HG03439 (cell line): Measurements from ENCODE around the gene SYT1.

Experiments
- ATAC-seq: cut with Tn5 transposase; IDR thresholded peaks from one replicate; pipeline ENCODE4 v1.9.1; 2021; ENCODE audit warnings: mild to moderate bottlenecking, moderate library complexity; ENCODE audit not compliant: unreplicated experiment

The SYT1 gene

DNA sequence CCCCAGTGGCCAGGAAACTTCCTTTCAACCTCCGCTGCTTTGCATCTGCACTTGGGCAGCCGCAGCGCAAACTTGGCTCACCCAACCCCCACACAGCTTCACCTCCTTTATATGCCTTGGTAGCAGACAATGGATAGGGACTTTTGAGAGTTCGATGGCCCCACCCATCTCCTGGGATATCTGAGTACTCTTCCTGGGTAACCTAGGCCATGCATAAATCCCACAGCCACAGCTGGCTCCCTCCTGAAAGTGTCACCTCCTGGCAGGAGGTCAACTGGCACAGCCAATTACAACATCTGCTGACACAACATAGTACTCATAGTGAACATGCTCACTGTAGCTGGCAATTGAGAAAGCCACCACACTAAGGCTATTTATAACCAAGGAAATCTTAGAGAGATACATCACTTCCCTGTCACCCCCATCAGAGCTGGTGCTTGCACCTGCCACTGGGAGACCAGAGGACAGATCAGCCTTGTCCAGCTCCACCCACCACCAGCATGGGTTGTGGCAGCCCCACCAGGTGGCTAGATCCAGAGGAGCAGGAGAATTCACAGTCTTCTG lies 410.0 kb downstream of the SYT1 start:
- no peak for ATAC-seq

DNA sequence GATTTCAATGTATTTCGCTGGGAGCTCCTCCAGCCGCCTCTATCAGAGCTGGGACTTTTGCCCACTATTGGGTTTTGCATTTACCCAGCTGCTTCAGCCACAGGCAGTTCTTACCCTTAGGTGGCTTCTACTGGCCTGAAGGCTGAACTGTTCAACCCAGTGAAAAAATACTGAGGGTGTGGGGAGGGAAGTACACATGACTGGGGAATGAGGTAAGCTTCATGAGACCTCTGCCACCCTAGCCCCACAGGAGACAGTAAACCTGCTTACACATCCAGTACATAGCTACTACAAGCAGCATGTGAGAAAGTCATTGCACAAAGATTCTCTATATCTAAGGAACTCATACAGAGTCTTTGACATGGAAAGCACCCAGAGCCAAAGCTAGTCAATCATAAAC lies 411.1 kb downstream of the SYT1 start:
- ATAC-seq = no peak

GRCh38 chr12:79283364-79283763 lies 418.8 kb downstream of the SYT1 start:
- ATAC-seq = no peak

GRCh38 chr12:79288911-79289310 lies 424.3 kb downstream of the SYT1 start:
- no peak for ATAC-seq

- ATAC-seq = no peak
Observed at GRCh38 chr12:79291711-79292110, 427.1 kb downstream of the SYT1 start.

DNA sequence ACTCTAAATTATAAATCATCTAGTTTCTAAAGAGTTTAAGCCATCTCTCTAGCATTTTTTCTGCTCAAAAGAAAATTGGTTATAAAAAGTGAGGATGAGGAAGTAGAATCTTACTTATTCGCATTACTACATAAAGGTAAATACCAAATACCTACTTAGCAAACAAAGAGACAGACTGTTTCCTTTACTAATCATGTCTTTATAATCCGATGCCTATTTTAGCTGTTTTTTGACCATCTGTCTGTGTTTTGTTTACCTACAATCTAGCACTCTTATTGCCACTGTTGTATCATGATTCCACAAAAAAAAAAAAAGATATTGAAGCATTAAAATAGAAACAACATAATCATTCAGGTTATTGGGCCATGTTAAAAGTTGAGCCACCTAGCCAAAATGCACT lies 430.0 kb downstream of the SYT1 start:
- ATAC-seq = no peak

DNA sequence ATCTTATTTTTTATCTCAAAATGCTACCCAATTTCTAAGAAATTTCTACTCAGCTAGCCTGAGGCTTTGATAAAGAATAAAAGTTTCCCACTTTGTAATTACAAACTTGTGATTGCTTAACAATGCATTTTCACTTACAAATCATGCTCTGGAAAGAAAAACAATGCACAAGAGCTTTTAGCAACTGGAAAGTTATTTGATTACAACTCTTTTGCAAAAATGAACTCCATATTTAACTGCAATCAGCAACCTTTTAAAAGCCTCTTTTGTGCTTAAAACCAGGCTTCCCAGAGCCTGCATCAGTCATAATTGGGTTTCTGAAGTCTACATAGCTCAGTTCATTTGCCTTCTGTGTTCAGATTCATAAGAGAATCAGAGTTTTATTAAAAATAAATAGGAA lies 431.0 kb downstream of the SYT1 start:
- no peak for ATAC-seq

GRCh38 chr12:79296133-79296532 lies 431.6 kb downstream of the SYT1 start:
- no peak for ATAC-seq

DNA sequence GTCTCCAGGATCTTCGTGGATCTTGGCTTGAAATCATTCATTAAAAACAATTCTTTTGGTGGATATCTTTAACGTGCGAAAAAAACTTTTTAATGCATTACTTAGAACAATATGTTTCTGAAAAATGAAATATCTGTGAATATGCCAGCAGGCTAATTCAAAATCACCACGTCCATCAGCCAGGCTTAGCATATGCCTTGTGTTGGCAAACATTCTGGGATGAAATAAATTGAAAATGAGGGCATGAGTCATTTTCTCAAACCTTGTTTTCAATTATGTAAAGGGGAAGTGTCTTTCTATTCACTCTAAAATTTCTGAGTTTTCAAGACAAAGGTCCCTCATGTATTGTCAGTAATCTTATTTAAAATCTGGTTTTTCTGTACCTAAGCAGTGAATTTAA lies 432.3 kb downstream of the SYT1 start:
- no peak for ATAC-seq

DNA sequence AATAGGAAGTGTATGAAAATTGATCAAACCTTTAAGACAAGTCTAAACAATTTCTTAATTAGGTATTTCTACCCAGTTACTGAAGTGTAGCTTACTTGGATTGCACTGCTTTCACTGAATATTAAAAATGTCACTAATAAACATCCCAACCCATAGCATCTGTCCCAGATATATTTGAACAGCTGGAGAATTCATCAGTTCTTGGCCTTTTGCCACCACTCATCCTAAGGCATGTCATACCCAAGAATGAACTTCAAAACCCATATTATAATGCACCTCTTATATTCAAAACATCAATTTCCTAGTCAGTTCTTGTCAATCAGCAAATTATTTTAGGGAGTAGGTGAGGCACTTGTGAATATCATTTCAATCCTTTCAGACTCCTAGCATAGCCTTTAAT lies 433.9 kb downstream of the SYT1 start:
- ATAC-seq = no peak

DNA sequence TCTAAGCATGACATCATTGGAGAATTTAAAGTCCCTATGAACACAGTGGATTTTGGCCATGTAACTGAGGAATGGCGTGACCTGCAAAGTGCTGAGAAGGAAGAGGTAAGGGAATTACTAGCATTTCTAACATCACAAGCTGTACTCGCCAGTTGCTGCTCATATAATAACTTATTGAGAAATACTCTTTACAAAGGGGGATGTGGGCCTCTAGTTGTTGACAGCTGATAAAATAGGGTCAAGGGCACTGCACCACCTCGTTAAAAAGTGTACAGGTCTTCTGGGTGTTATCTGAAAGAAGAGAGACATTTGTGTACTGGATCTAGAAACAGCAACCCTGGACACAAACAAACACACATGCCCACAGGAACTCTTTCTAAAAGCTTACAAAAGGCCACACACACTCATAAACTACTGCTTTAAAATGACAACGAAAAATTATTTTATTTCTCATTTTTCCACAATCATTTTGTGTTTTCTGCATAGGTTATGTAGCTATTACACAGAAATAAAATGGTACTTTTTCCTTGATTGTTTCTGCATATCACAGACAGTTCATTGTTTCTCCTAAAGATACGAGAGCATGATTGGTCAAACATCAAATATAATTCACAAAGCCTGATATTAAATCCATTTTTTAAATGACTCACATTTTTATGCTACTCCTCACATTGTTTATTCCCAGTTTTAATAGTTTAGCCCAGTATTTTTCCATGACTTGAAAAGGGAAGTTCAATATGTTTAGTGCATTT lies 435.0 kb downstream of the SYT1 start:
- no peak for ATAC-seq

- ATAC-seq = no peak
Observed at GRCh38 chr12:79300199-79300568, 435.6 kb downstream of the SYT1 start.

DNA sequence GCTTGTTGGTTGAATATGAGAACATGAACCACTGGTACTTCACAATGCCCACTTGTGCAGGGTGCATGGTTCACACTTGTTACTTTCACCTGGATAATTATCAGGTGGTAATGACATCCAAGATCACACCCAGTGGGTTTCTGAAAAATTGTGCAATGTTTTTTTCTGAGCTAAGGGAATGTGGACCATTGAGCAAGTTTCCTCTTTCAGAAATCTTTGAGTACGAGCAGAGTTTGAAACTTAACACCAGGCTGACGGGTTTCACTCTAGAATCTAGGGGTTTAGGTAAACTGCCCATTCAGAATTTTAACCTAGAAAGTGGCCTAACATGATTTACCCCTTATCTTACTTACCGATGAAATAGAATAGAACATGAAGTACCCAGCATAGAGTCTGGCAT lies 436.6 kb downstream of the SYT1 start:
- no peak for ATAC-seq

DNA sequence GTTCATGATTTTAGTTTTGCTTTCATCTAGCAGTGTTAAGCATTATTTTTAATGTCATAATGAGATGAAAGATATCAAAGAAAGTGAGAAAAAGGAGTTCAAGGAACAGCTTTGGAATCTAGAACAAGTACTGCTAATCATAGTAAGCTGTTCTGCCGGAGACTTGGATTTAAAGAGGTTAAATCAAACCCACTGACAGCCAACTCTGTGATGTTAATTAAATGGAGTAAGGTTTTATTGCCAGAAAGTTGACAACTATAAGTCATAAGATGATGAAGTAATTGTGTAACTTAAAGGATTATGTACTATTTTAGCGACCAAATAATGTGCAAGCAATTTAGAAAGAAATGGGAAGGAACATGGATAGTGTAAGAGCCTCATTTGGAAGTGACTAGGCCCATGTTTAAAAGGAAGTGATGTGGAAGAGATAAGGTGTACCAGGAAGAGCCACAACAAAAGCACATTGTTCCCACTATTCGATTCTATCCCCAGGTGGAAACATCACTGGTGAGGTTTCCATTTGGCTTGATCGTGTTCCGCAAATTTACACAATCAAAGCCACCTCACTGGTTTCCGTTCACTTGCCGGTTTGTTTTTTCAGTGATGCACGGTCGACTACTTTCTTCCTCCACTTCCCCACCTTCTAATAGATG lies 437.7 kb downstream of the SYT1 start:
- no peak for ATAC-seq

- no peak for ATAC-seq
Observed at GRCh38 chr12:79307340-79307739, 442.8 kb downstream of the SYT1 start.

DNA sequence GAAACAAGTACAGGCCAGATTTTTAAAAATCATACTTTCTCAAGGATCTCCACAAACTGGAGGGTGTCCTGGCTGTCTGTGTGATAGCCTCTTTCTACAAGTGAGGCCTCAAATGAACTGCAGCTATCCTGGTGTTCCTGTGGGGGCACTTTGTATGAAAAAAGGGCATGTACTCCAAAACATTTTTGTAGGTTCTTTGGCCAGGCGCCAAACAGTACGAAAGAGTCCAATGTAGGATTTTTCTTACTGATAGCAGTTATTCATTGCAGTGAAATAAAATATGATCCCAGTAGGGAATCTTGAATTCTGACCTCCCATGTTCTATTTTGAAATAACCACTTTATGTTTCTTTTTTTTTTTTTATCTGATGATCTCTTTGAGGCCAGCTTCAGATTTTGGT lies 444.5 kb downstream of the SYT1 start:
- no peak for ATAC-seq

DNA sequence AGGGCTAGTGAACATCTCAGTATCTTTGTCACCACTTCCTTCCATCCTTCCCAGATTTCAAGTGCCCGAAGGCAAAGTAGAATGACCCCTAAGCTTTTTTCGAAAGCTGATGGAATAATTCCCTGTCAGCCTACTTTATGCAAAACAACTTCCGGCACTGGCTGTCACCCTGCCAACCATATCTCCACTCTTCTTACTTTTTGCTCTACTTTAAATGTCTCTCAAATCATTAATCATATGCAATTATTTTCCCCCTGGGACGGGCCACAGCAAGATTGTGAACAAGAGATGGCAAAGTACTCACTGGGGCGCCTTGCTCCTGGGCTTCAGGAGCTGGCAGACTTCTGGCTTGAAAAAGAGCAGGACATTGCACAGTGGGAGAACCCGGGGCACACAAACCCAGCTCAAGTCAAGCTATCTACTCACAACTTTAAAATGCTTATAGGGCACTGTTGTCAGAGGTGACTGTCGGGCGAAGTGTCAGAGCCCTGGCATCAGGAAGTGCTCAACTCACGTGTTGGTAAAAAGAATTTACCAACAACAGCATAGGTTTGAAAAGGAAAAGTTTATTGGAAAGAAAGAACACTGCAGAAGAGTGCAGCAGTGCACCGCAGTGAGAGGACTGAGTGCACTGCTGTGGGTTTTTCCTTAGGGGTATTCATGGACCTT lies 452.7 kb downstream of the SYT1 start:
- ATAC-seq = no peak

- no peak for ATAC-seq
Observed at GRCh38 chr12:79322905-79323304, 458.3 kb downstream of the SYT1 start.

GRCh38 chr12:79324571-79324970 lies 460.0 kb downstream of the SYT1 start:
- no peak for ATAC-seq

DNA sequence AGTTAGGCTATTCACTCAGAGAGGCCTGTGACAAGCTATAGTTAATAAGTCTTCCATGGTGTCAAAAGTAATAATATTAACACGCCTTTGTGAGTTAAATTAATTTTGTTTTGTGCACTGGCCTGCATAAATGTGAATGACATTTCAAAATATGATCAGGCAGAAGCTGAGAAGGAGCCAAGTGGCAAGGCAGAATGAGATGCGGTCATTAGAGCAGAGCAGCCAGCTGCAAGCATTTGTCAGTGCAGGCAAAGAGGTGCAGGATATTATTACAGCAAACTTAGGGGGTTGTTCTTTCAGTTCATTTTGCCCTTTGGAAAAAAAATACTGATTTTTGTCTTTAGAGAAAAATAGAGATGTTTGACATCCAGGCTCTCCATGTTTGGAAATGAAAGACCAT lies 461.6 kb downstream of the SYT1 start:
- ATAC-seq = no peak

GRCh38 chr12:79326663-79327062 lies 462.1 kb downstream of the SYT1 start:
- no peak for ATAC-seq

- no peak for ATAC-seq
Observed at GRCh38 chr12:79327465-79327864, 462.9 kb downstream of the SYT1 start.
